ENCODE data around the gene CFAP410. TPM values are rescaled to one million over a fixed set of nuclear protein-coding genes. Genes with fewer than 3 reads are reported as not detected.

CFAP410 gene
- total RNA-seq, 1 donor from 2014 or later = 10.4 TPM

GRCh38 chr21:44370027-44370735 lies 31.0 kb upstream of the CFAP410 start:
- Mint-ChIP-seq H3K27ac (ENCODE audit: unreplicated experiment) (no peak overlapping the region), H3K27me3 (ENCODE audit: low read depth, unreplicated experiment) (peaks cover 53% of the 10 kb centered on the region), H3K36me3 (ENCODE audit: low read depth, unreplicated experiment) (peaks cover 2% of the 10 kb centered on the region), H3K4me1 (ENCODE audit: low read depth, unreplicated experiment) (no peaks in the 10 kb centered on the region), H3K9me3 (ENCODE audit: unreplicated experiment) (peaks cover 5% of the 10 kb centered on the region), H3K4me3 (ENCODE audit: unreplicated experiment) (no peak overlapping the region)
- no peak overlapping the region for H2AFZ ChIP-seq (ENCODE audit: low read depth, low read length)
- DNase-seq (ENCODE audit: low read depth) (peak; percentile 30), FAIRE-seq (no peak)
- no peak overlapping the region for H3K4me3 ChIP-seq (ENCODE audit: insufficient read depth, low read depth, low read length)
- no peak for TF ChIP-seq CTCF (IDR thresholded peaks at IDR 0.05; ENCODE audit: insufficient read depth, low read depth, low read length)
- TF ChIP-seq EZH2 (IDR thresholded peaks at IDR 0.05; ENCODE audit: insufficient read depth, low read length) = no peak
- H3K4me2 ChIP-seq (ENCODE audit: low read length) = peak overlapping the region; percentile 19
- H3K27ac ChIP-seq (ENCODE audit: low read depth, low read length) = no peak overlapping the region
- no peaks in the 10 kb centered on the region for H3K27me3 ChIP-seq (ENCODE audit: insufficient read depth, low read length)
- H3K79me2 ChIP-seq (ENCODE audit: insufficient read depth, low read length) = no peaks in the 10 kb centered on the region
- H3K9ac ChIP-seq (ENCODE audit: low read length) = no peak overlapping the region
- no peaks in the 10 kb centered on the region for H3K4me1 ChIP-seq (ENCODE audit: insufficient read depth, low read length)
- H4K20me1 ChIP-seq (ENCODE audit: insufficient read depth, low read length) = no peaks in the 10 kb centered on the region
- H3K36me3 ChIP-seq (ENCODE audit: insufficient read depth, low read length) = no peaks in the 10 kb centered on the region
- H3K9me3 ChIP-seq (ENCODE audit: insufficient read depth, low read depth, low read length) = no peaks in the 10 kb centered on the region

GRCh38 chr21:44368711-44369446 lies 29.7 kb upstream of the CFAP410 start:
- H4K20me1 ChIP-seq (ENCODE audit: insufficient read depth, low read length) = no peaks in the 10 kb centered on the region
- no peak overlapping the region for H3K27ac Mint-ChIP-seq (ENCODE audit: unreplicated experiment)
- no peaks in the 10 kb centered on the region for H3K9me3 ChIP-seq (ENCODE audit: insufficient read depth, low read depth, low read length)
- H3K9ac ChIP-seq (ENCODE audit: low read length) = no peak overlapping the region
- no peak for FAIRE-seq
- no peaks in the 10 kb centered on the region for H3K27me3 ChIP-seq (ENCODE audit: insufficient read depth, low read length)
- no peaks in the 10 kb centered on the region for H3K36me3 ChIP-seq (ENCODE audit: insufficient read depth, low read length)
- H3K4me2 ChIP-seq (ENCODE audit: low read length) = no peak overlapping the region
- no peak overlapping the region for H3K4me3 Mint-ChIP-seq (ENCODE audit: unreplicated experiment)
- H3K9me3 Mint-ChIP-seq (ENCODE audit: unreplicated experiment) = peaks cover 3% of the 10 kb centered on the region
- peaks cover 1% of the 10 kb centered on the region for H3K36me3 Mint-ChIP-seq (ENCODE audit: low read depth, unreplicated experiment)
- TF ChIP-seq CTCF (IDR thresholded peaks at IDR 0.05; ENCODE audit: insufficient read depth, low read depth, low read length) (no peak), EZH2 (IDR thresholded peaks at IDR 0.05; ENCODE audit: insufficient read depth, low read length) (no peak)
- no peaks in the 10 kb centered on the region for H3K4me1 Mint-ChIP-seq (ENCODE audit: low read depth, unreplicated experiment)
- H3K4me1 ChIP-seq (ENCODE audit: insufficient read depth, low read length) = no peaks in the 10 kb centered on the region
- H3K79me2 ChIP-seq (ENCODE audit: insufficient read depth, low read length) = no peaks in the 10 kb centered on the region
- no peak overlapping the region for H2AFZ ChIP-seq (ENCODE audit: low read depth, low read length)
- H3K27ac ChIP-seq (ENCODE audit: low read depth, low read length) = no peak overlapping the region
- H3K4me3 ChIP-seq (ENCODE audit: insufficient read depth, low read depth, low read length) = no peak overlapping the region
- no peak for DNase-seq (ENCODE audit: low read depth)
- H3K27me3 Mint-ChIP-seq (ENCODE audit: low read depth, unreplicated experiment) = peaks cover 53% of the 10 kb centered on the region

All from astrocyte (in vitro differentiated cells and primary cell).